HG03108 (cell line): Measurements from ENCODE around the gene CAMTA1.

Experiments
- ATAC-seq: cut with Tn5 transposase; IDR thresholded peaks from one replicate; pipeline ENCODE4 v1.9.1; 2021; ENCODE audit warnings: moderate library complexity; ENCODE audit not compliant: unreplicated experiment

The CAMTA1 gene

DNA sequence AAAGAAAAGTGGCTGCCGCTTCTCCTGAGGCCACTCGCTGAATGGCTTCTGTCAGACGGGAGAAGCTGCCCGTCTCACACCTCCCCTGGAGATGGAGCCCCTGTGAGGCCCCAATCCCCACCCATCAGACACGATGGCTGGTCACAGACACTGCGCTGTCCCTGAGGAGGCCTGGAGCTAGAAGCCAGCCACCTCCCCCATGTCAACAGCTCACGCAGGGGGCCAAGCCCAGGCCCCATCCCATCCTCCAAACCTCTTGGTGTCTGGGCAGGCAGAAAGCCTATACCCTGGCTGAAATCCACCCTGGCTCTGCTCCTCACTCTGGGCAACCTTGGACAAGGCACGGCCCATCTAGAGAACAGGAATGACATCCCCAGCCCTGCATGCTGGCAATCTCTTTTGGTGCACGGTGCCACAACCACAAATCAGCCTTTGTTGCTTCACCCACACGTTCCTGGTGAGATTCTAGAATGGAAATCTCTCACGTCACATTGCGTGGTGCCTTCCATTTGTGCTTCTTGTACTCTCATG, 711.9 kb downstream of the CAMTA1 start:
- ATAC-seq, result no peak

DNA sequence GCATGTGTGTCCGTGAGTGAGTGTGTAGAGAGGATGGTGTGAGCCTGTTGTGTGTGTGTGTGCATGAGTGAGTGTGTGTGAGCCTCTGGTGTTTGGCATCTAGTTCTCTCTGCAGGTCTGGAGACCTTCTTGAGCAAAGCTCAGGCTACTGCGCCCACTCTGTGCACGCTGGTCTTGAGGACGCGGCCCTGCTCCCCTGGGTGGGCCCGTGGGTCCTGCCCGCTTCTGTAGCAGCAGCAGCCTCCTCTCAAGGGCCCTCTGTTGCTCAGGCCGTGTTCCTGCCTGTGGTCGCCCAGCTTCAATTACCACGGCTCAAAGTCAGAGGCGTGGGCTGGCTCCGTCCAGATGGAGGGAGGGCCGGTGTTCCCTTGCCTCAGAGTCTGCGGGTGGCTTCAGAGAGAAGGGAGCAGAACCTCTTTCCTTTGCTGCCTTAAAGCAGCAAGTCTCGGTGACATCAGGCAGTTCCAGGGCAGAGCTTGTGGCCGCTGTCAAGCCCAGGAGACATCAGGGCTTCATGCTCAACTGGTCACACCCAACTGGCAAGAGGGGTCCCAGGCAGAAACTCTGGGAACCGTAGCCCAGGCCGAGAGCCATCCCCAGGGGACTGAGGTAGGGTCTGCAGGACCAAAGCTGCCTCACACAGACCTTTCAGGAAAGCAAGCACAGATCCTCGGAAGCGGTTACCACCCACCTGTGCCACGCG, 715.3 kb downstream of the CAMTA1 start:
- no peak for ATAC-seq

DNA sequence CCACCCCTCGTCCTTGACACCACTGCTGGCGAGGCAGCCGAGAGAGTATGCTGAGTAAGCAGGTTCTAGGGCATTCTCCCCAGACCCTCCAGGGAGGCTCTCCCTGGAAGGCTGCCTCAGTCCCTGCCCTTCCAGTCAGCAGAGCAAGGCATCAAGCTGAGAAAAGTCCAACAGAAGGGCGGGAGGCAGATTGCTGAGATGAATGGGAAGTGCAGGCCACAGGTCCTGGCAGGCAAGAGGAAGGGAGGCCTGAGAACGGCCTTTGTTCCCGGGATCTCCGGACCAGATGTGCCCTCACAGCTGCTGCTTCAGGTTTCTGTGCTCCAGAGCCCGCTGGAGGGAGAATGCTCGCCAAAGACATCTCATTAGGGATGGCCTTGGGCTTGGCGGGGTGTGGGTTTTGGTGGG, 715.8 kb downstream of the CAMTA1 start:
- ATAC-seq, result no peak

DNA sequence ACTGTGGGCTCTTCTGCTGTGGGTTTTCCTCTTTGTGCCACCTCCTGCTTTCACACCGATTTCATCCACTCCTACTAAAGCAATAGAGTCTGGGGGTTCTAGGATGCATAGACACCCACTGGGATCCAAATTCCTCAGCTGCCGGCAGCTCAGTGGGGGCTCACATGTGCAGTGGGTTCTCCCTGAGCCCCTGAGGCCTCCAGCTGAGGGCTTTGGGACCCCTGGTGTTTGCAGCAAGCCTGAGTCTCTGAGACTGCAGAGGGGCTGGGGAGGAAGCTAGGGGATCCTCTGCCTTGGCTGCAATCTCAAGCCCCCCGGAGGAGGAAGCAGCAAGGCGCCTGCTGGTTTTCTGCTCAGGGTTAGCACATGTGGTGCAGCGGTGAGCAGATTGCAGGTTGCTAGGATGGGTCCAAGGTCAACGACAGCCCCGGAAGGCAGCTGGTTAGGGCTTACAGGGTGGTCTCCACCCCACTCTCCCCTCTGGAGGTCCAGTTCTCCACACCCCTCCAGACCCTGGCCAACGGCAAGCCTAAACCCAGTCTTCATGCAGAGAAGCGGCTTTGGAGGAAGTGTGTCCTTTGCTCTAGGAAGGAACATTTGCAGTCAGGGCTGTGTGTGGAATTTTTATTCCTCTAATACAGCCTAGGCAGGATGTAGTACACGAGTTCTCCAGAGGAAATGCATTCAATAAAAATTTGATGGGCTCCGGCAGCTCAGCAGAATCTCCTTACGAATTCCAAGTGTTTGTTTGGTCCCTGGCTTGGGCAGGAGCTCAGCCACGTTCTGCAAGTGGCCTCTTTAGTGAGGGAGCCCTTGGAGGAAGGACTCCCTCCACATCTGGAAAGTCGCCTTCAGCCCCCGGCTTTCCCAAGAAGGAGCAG, 716.7 kb downstream of the CAMTA1 start:
- ATAC-seq, result no peak

DNA sequence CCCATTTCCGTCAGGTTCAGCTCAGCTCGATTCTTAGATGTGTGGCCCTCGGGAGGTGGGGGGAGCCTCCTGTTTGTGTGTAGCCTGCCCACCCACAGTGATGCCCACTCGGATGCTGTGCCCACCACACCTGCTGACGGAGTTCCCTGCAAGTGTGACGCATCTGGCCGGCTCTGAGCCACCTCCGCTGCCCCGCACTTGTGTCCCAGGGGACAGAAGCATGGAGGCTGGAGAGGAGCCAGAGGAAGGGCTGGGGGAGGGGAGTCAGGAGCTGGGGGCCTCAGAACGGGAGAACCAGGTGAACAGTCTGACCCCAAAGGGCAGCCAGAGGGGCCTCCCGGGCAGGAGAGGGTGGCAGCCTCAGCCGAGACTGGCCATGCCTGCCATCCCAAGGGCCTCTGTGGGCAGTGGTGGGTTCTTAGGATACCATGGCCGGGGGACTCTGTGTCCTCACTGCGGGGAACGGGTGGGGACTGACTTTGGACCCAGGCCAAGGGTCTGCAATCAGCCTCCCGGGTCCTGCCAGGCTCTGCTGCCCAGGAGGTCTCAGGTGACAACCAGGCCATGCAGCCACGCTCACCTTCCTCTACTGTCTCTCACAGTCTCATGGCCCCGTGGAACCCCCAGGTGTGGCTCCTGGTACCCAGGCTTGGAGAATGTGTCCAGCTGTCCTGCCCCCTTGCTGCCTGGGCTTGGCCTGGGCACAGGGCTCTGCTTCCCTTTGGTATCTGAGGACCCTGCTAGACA, 718.6 kb downstream of the CAMTA1 start:
- ATAC-seq, result no peak

DNA sequence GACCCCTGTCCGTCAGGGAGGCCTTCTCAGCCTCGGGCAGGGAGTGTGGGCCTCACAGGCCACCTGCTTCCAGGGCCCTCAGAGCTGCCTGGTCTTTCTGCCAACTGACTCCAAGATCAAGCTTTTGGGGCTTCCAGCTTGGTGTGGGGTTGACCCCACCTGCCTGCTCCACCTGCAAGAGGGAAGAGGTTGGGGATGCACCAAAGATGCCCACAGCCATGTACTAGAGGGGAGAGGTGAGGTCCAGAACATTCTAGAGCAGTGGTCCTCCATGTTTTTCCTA, 719.1 kb downstream of the CAMTA1 start:
- ATAC-seq, result no peak

DNA sequence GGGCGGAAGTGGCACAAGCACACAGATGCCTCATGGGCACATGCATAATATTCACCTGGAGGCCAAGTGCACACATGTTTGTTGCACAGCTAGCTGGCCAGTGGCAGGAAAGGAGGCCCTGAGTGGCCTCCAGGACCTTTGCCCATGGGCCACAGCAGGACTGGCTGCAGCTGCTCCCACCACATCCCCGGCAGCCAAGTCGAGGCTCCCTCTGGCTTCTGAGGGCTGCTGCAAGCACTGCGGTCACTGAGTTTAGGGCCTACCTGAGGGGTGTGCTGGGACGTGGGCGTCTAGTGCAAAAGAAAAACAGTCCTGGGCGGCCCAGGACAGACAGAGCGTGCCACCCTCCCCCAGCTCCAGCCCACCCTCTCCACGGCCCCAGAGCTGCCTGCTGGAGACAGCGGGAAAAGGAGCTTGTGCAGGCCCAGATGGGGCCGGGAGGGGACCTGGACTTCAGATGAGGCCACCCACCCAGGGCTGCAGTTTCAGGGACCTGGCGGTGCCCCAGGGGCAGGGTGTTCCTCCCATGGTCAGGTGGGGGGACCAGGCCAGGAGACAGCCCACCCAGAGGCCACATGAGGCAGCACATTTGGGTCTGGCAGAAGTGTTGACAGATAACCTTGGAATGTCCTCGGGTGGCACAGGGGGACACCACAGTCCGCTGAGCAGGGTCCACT, 720.0 kb downstream of the CAMTA1 start:
- no peak for ATAC-seq

DNA sequence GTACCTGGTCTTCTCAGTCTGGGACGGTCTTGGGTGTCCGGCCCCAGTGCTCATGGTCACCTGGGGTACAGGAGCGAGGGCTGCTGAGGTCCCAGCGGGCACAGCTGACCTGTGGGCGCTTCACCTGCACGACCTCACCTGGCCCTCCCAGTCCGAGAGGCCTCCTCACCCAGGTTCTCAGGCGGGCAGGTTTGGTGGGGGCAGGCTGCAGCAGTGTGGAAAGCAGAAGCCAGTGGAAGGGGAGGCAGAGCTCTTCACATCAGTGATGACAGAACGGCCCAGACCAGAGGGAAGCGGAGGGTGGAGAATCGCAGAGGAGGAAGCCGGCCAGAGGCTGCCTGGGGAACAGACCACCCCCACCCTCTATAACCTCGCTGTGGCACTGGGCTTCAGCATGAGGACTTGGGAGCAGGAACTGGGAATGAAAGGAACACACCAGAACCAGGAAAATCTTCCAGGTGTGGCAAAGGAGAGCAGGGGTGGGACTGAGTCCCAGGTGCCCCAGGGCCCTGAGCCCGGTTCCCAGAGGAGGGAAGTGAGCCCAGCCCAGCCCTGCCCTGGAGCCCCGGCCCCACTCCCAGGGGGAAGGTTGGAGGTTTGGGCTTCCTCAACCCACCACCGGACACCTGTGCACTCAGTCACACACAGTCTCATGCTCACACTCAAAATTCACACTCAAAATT, 720.7 kb downstream of the CAMTA1 start:
- no peak for ATAC-seq

DNA sequence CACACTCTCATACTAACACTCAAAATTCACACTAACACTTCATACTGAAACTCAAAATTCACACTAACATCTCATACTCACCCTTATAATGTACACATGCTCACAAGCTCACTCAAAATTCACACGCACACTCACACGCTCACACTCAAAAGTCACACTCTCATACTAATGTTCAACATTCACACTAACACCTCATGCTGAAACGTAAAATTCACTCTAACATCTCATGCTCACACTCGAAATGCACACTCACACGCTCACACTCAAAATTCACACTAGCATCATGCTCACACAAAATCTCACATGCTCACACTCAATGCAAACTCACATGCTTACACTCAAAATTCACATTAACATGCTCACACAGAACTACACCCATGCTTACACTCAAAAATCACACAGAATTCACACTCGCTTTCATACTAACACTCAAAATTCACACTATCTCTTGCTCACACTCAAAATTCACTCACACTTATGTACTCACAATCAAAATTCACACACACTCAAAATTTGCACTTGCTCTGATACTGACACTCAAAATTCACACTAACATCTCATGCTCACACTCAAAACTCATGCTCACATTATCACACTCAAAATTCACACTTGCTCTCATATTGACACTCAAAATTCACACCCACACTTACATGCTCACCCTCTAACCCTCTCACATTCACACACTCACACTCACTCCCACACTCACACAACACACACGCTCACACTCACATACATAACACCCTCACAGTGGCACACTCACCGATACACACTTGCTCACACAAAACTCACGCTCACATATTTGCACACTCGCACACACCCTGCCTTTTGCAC, 721.4 kb downstream of the CAMTA1 start:
- no peak for ATAC-seq

DNA sequence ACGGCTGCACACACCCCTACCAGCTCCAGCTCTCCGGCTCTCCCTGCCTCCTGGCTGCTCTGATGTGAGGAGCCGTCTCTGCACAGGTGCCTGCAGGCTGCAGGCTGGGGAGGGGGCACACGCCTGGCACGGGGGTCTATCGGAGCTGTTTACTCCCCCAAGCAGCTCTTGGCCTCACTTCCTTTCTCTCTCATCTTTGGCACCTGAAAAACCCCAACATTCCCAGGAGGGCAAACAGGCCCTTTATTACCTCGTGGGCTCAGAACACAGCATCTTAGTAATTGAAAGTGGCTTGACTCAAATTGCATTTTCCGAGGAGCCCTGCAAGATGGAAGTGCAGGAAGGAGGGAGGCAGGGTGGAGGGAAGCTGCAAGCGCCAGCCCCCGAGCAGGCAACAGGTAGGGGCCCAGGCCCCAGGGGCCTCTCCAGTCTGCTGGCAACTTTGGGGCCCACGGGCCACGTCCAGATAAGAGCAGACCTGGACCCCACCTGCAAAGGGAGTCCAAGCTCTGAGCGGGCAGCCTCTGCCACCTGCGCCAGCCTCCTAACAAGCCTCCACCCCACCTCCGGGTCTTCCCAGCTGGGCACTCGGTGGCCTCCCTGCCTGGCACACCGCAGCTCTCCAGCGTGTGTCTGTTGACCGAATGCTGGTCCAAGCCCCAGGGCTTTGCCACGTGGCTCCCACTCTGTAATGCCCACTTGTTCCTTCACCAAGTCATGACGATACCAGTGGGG, 722.2 kb downstream of the CAMTA1 start:
- ATAC-seq, result no peak

DNA sequence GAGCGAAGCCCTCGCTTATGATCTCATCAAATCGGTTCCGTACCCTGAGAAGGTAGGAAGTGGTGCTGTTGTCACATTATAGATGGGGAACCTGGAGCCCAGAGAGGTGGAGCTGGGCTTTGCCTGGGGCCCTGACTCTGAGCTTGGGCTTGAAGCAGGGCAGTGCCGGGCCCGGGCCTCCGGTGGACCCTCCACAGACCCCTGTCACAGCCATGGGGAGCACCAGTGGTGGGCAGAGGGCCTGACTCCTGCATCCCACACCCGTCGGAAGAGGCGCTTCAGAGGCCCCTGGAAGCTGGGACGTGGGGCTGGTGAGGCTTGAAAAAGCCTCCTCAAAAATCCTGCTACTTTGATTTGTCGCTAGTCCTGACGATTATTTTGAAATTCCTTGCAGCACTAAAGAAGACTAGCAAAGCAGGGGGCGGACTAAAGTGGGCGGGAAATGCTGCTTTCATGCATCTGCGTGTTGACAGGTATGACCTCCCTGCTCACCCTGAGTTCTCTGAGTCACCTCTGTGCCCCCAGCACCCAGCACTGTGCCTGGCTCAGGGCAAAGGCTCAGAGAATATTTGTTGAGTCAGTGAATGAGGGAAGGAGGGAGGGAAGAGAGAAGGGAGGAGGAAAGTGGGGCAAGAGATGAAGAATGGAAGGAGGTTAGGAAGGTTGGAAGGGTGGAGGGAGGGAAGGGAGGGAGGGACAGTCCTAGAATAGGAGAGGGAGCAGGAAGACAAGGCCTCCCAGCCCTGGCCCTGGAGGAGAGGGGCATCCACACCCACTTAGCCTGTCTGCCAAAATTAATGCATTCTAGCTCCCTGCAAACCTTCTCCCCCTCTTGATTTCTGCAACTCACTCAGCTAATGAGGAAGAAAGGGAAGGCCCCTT, 723.0 kb downstream of the CAMTA1 start:
- ATAC-seq, result no peak

DNA sequence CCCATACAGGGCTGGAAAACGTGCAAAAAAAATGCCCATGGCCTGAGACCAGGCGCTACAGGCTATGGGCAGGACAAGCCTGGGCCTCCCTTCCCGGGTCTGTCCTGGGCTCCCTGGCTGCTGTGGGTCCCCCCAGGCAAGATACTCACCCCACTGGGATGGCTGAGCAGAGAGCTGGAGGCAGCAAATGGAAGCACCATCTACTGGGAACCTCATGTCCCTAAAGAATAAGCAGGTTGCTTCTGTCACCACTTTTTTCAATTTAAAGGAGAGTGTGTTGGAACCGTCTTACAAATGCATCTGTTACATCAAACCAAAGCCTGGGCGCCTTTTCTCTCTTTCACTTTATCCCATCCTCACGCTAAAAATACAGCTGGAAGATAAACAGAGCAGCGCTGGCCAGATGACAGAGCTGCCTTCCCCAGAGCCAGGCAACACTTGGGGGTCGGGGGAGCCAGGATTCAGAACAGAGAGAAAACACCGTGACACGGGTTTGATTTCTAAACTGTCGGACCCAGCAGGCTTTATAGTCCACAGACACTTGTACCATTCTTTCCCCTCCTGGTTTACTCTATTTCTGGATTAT, 723.8 kb downstream of the CAMTA1 start:
- ATAC-seq, result no peak

DNA sequence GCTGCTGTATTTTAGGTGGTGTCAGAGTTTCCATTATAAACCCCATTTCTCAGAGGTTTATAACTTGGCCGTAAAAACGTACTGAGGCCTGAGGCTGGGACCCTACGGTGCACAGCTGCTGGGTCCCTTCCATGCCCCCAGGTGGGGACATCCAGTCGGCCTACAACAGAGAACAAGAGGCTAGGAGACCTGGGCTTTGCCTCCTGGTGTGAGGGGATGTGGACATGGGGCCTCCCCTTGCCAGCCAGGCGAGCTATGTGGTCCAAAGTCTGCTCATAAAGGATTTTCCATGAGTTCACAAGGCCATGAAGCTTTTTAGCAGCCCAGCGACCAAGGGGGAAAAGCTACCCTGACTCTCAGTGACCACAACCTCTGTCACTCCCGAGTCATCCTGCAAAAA, 724.3 kb downstream of the CAMTA1 start:
- no peak for ATAC-seq

DNA sequence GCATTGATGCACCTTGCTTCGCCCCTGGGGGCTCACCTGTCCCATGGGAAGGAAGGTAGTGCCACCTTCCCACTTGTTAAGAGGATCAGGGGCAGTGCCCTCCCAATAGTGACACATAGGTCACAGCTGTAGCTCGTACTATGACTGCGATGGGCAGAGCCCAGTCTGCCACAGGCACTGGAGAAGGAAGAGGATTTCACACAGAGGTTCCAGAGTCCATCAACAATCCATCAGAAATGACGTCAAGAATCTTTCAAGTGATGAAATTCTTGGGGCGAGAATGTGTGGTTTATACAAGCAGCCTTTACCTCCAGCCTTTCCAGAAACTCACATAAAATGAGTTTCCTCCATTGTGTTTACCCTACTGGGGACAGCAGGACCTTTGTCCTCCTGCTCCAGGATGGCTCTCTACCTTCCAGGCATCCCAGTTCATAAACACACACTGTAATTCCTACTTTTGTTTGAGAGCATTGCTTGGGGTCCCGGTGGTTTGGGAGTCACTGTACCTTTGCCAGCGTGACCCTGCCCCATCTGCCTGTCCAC, 725.2 kb downstream of the CAMTA1 start:
- ATAC-seq, result no peak

DNA sequence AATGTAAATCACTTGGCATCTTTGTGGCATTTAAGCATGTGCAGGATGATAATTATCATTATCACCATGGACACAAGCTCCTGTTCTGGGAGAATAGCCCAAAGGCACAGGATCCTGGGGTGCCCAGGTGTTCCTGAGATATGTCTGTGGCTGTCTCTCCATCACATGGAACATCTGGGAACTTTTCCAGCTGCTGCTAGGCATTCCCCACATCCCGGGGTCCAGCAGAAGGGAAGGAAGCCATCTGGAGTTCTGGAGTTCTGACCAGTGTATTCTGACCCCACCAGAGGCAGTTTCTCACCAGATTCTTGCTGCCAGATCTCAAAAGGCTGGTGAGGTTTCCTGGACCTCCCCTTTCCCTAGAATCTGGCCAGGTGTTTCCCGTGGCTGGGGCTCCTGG, 726.1 kb downstream of the CAMTA1 start:
- no peak for ATAC-seq

DNA sequence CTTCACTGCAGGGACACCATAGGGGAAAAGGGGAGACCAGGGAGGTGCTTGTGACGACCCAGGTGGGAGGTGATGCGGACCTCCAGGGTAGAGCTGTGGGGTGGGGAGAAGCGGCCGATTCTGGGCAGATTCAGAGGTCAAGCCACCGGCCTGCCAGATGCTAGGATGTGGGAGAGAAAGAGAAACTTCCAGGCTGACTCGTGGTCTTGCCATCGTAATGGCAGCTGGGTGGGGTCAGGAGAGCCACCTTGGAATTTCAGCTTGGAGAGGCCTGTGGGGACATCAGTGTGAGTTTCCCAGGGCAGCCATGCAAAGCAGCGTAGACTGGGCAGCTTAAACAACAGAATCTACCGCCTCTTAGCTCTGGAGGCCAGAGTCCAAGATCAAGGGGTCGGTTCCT, 727.8 kb downstream of the CAMTA1 start:
- no peak for ATAC-seq

DNA sequence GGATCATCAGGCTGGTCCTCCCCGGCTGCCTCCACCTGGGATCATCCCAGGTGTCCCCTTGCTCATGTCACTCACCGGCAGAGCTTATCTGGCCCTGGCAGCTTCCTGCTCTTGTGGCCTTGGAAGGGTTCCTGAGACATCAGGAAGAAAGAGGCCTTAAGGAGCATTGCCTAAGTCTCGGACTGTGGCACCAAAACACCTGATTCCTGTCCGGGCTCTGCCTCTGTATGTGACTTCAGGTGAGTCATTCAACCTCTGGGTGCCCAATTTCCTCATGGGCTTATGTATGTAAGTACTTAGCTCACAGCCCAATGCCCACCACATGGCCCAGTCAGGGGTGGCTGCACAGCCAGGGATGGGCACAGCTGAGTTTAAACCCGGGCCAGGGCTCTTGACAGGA, 729.9 kb downstream of the CAMTA1 start:
- no peak for ATAC-seq
